Osteocyte (in vitro differentiated cells): ENCODE results near the gene UGT1A7. TPM values are rescaled to one million over a fixed set of nuclear protein-coding genes. Genes with fewer than 3 reads are reported as not detected.

ENCODE experiments used
- DNase-seq: peaks from one replicate; pipeline ENCODE4 v3.0.0; 2021; ENCODE audit warnings: mixed read lengths; ENCODE audit not compliant: unreplicated experiment; ENCODE audit errors: extremely low spot score
- H3K27ac Mint-ChIP-seq: one replicate; pipeline ENCODE4 v1.8.0; 2021; ENCODE audit warnings: mild to moderate bottlenecking, mixed read lengths; ENCODE audit not compliant: unreplicated experiment
- H3K27me3 Mint-ChIP-seq: one replicate; pipeline ENCODE4 v1.8.0; 2021; ENCODE audit warnings: mixed read lengths; ENCODE audit not compliant: unreplicated experiment
- H3K36me3 Mint-ChIP-seq: one replicate; pipeline ENCODE4 v1.8.0; 2021; ENCODE audit warnings: mixed read lengths; ENCODE audit not compliant: unreplicated experiment
- H3K4me1 Mint-ChIP-seq: one replicate; pipeline ENCODE4 v1.8.0; 2021; ENCODE audit warnings: mixed read lengths; ENCODE audit not compliant: unreplicated experiment
- H3K4me3 Mint-ChIP-seq: one replicate; pipeline ENCODE4 v1.8.0; 2021; ENCODE audit warnings: mild to moderate bottlenecking, moderate library complexity, mixed read lengths; ENCODE audit not compliant: unreplicated experiment
- H3K9me3 Mint-ChIP-seq: one replicate; pipeline ENCODE4 v1.8.0; 2021; ENCODE audit warnings: mixed read lengths; ENCODE audit not compliant: unreplicated experiment
- total RNA-seq: library from RNA; stranded (reverse); gene quantifications from 2 replicates; pipeline ENCODE4 v1.2.1, GENCODE V29; 2021
- TF ChIP-seq, protein P1 (sequence below): fragments of 200-600 bp; sonication (generic); IDR thresholded peaks from 2 replicates; pipeline ENCODE4 v1.5.0; 2021; ENCODE audit warnings: antibody characterized with exemption, mild to moderate bottlenecking, moderate library complexity

Gene UGT1A7
- total RNA-seq, 1 donor from 2014 or later: not detected

DNA sequence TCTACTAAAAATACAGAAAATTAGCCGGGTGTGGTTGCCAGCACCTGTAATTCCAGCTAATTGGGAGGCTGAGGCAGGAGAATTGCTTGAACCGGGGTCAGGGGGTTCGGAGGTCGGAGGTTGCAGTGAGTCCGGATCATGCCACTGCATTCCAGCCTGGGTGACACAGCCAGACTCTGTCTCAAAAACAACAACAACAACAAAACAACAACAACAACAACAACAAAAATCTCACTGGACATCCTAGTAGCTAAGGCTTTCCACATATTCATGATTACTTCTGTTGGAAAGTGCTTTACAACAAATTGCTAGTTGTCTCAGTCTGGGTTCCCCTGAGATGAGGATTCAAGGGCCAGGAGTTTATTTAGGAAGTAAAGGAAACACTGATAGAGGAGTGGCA is 92.2 kb downstream of the UGT1A7 start:
- H3K4me1 Mint-ChIP-seq: no peaks in the 10 kb centered on the region
- H3K36me3 Mint-ChIP-seq: no peaks in the 10 kb centered on the region
- H3K4me3 Mint-ChIP-seq: no peak overlapping the region
- no peak overlapping the region for H3K27ac Mint-ChIP-seq
- peaks cover 12% of the 10 kb centered on the region for H3K27me3 Mint-ChIP-seq
- H3K9me3 Mint-ChIP-seq: peaks cover 7% of the 10 kb centered on the region
- no peak for DNase-seq
- TF ChIP-seq, protein P1, sequence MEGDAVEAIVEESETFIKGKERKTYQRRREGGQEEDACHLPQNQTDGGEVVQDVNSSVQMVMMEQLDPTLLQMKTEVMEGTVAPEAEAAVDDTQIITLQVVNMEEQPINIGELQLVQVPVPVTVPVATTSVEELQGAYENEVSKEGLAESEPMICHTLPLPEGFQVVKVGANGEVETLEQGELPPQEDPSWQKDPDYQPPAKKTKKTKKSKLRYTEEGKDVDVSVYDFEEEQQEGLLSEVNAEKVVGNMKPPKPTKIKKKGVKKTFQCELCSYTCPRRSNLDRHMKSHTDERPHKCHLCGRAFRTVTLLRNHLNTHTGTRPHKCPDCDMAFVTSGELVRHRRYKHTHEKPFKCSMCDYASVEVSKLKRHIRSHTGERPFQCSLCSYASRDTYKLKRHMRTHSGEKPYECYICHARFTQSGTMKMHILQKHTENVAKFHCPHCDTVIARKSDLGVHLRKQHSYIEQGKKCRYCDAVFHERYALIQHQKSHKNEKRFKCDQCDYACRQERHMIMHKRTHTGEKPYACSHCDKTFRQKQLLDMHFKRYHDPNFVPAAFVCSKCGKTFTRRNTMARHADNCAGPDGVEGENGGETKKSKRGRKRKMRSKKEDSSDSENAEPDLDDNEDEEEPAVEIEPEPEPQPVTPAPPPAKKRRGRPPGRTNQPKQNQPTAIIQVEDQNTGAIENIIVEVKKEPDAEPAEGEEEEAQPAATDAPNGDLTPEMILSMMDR: no peak

DNA sequence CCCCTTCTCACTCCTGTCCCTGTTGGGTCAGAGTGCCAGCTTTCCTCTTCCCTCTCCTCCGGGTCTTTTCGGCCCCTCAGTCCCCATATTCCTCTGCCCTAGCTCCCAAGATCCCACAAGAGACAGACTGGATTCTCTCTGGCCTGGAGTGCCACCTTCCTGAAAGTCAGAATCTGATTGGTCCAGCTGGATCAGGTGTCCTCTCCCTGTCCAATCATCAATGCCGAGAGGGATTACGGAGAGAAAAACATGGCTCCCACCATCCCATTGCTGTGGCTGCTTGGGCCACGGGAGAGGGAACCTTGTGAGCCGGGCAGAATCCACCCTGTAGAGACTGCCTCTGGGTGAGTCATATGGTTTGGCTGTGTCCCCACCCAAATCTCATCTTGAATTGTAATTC is 93.7 kb downstream of the UGT1A7 start:
- Mint-ChIP-seq H3K9me3 (peaks cover 7% of the 10 kb centered on the region), H3K27ac (no peak overlapping the region), H3K4me1 (no peaks in the 10 kb centered on the region), H3K4me3 (no peak overlapping the region), H3K27me3 (peaks cover 11% of the 10 kb centered on the region), H3K36me3 (no peaks in the 10 kb centered on the region)
- TF ChIP-seq, protein P1: no peak
- DNase-seq: no peak

DNA sequence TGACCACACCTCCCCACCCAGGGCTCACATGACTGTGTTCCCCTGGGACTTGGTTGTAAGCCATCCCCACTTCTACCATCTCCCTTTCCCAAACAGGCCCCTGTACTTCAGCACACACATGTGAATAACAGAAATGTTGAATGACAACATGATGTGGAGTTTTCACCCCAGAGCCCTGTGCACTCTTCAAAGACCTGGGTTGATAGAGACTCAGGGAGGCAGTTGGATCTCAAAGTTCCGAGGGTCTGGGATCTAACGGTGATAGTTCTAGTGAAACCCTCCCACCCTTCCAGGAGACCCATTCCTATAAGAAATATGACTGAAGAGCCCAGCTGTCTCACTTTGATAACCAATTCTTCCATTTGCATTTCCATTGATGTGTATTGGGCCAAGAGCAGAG is 96.3 kb downstream of the UGT1A7 start, which contains the start of gene MROH2A:
Gene MROH2A, plus strand, starts transcription at position 301 of the 400 bp plus-strand sequence. CDS start 1,029 bp downstream, outside the sequence.
- peaks cover 18% of the 10 kb centered on the region for H3K9me3 Mint-ChIP-seq
- H3K4me1 Mint-ChIP-seq: no peaks in the 10 kb centered on the region
- H3K27me3 Mint-ChIP-seq: peaks cover 30% of the 10 kb centered on the region
- DNase-seq: no peak
- TF ChIP-seq, protein P1: no peak
- H3K36me3 Mint-ChIP-seq: no peaks in the 10 kb centered on the region
- H3K4me3 Mint-ChIP-seq: no peak within 1 kb of the TSS
- H3K27ac Mint-ChIP-seq: no peak within 1 kb of the TSS

DNA sequence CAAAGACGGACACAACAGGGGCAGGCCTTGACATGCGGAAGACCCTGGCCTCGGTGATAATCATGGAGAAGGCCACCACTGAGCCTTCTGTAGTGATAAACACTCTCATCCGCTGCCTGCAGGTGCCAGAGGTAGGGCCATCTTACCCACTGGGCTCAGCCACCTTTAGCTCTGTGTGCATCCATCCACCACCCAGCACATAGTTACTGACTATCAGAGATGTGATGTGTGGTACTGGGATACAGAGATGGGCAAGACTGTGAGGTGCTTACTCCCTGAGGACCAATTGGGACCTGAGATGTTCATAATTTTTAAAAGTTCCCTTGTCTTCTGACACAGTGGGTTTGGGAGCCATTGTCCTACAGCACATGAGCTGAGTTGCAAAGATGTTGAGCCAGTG is 98.0 kb downstream of the UGT1A7 start:
- Mint-ChIP-seq H3K4me3 (no peak overlapping the region), H3K4me1 (no peaks in the 10 kb centered on the region), H3K9me3 (peaks cover 18% of the 10 kb centered on the region), H3K36me3 (no peaks in the 10 kb centered on the region), H3K27ac (no peak overlapping the region), H3K27me3 (peaks cover 32% of the 10 kb centered on the region)
- no peak for DNase-seq
- TF ChIP-seq, protein P1: no peak

DNA sequence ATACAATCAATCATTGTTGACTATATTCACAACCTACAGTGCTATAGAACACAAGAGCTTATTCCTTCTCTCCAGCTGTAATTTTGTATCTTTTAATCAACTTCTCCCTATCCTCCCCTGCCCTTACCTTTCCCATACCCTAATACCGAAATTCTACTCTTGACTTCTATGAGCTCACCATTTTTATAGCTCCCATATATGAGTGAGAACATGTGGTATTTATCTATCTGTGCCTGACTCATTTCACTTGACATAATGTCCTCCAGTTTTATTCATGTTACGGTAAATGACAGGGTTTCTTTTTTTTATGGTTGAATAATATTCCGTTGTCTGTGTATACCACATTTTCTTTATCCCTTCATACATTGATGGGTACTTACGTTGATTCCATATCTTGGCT is 99.1 kb downstream of the UGT1A7 start:
- Mint-ChIP-seq H3K27ac (no peak overlapping the region), H3K36me3 (no peaks in the 10 kb centered on the region), H3K27me3 (peaks cover 35% of the 10 kb centered on the region), H3K4me1 (no peaks in the 10 kb centered on the region), H3K4me3 (no peak overlapping the region), H3K9me3 (peaks cover 18% of the 10 kb centered on the region)
- DNase-seq: no peak
- TF ChIP-seq, protein P1: no peak
